Fibroblast of gingiva (primary cell): ENCODE measurements around the gene TSPAN19.

Source experiments
- DNase-seq: peaks from one replicate; pipeline ENCODE4 v3.0.0-alpha.2; 2011; ENCODE audit warnings: low read depth

The TSPAN19 gene

GRCh38 chr12:85000729-85001128 lies 35.3 kb downstream of the TSPAN19 start:
- no peak for DNase-seq

GRCh38 chr12:84998341-84998740 lies 37.7 kb downstream of the TSPAN19 start:
- DNase-seq: no peak

GRCh38 chr12:84996759-84997158 lies 39.3 kb downstream of the TSPAN19 start:
- no peak for DNase-seq

- peak; percentile 57 for DNase-seq
These were observed 40.4 kb downstream of the TSPAN19 start for GRCh38 chr12:84995641-84996040.

GRCh38 chr12:84994426-84994825 lies 41.7 kb downstream of the TSPAN19 start:
- DNase-seq: peak; percentile 84

GRCh38 chr12:84986586-84986985 lies 49.5 kb downstream of the TSPAN19 start:
- peak; percentile 66 for DNase-seq

- no peak for DNase-seq
These were observed 50.0 kb downstream of the TSPAN19 start for GRCh38 chr12:84986117-84986516.

GRCh38 chr12:84983289-84983688 lies 52.8 kb downstream of the TSPAN19 start:
- DNase-seq: no peak

GRCh38 chr12:84982888-84983287 lies 53.2 kb downstream of the TSPAN19 start:
- no peak for DNase-seq

GRCh38 chr12:84978921-84979320 lies 57.2 kb downstream of the TSPAN19 start:
- DNase-seq: no peak

- no peak for DNase-seq
These were observed 59.9 kb downstream of the TSPAN19 start for GRCh38 chr12:84976133-84976532.

GRCh38 chr12:84974155-84974815 lies 61.8 kb downstream of the TSPAN19 start:
- DNase-seq: peak; percentile 55

GRCh38 chr12:84973026-84973425 lies 63.1 kb downstream of the TSPAN19 start:
- DNase-seq: no peak

- DNase-seq: no peak
These were observed 66.9 kb downstream of the TSPAN19 start for GRCh38 chr12:84969226-84969625.
